ENCODE data around the gene ADRA1B. TPM values are rescaled to one million over a fixed set of nuclear protein-coding genes. Genes with fewer than 3 reads are reported as not detected.
A peak's percentile ranks its signal among the peaks of the same experiment; 100 is the strongest.
"Not testable (repeated sequence)": the region's sequence is repeated elsewhere in the genome, so short reads cannot be mapped to it uniquely, and the experiment has no call there.

The ADRA1B gene
- total and polyA plus RNA-seq, 8 donors = 0.18 to 9.3 (median 0.25) TPM; not detected in 3

DNA sequence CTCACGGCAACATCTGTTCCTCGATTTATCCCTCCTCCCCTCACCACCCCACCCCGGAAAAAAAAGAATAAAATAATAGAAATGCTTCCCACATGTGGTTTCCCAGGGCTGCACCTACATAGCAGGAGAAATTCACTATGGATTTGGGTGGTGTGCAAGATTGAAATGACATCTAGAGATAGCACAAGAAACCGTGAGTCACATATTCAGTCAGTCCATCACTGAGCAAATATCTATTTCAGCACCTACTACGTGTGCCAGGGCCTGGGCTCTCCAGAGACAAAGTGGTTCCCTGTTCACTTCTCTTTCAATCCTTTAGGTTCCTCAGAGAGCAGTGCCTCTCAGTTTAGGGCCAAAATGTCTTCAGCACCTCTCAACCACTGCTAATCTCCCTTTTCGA lies 47.7 kb downstream of the ADRA1B start:
- WGBS, 5 donors = 70 to 91% (median 86%) methylated on average over 6 of the region's 6 CpGs
- TF ChIP-seq EP300 (IDR thresholded peaks at IDR 0.05) (no peak), POLR2A (IDR thresholded peaks at IDR 0.05) (no peak), POLR2AphosphoS5 (IDR thresholded peaks at IDR 0.05) (no peak)
- TF ChIP-seq, protein P1, sequence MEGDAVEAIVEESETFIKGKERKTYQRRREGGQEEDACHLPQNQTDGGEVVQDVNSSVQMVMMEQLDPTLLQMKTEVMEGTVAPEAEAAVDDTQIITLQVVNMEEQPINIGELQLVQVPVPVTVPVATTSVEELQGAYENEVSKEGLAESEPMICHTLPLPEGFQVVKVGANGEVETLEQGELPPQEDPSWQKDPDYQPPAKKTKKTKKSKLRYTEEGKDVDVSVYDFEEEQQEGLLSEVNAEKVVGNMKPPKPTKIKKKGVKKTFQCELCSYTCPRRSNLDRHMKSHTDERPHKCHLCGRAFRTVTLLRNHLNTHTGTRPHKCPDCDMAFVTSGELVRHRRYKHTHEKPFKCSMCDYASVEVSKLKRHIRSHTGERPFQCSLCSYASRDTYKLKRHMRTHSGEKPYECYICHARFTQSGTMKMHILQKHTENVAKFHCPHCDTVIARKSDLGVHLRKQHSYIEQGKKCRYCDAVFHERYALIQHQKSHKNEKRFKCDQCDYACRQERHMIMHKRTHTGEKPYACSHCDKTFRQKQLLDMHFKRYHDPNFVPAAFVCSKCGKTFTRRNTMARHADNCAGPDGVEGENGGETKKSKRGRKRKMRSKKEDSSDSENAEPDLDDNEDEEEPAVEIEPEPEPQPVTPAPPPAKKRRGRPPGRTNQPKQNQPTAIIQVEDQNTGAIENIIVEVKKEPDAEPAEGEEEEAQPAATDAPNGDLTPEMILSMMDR (IDR thresholded peaks at IDR 0.05) = no peak
- peaks cover 0 to 30% (median 0%) of the 10 kb centered on the region in 3 donors for H3K27me3 ChIP-seq
- H3K4me3 ChIP-seq = no peak overlapping the region
- DNase-seq = no peak
- no peaks in the 10 kb centered on the region for H3K9me3 ChIP-seq
- H3K36me3 ChIP-seq = no peaks in the 10 kb centered on the region
- no peak overlapping the region for H3K27ac ChIP-seq
- H3K4me1 ChIP-seq = no peaks in the 10 kb centered on the region
- intact Hi-C loops (cut with DNase I; ENCODE audit: low total_unique reads) = no loop called here

DNA sequence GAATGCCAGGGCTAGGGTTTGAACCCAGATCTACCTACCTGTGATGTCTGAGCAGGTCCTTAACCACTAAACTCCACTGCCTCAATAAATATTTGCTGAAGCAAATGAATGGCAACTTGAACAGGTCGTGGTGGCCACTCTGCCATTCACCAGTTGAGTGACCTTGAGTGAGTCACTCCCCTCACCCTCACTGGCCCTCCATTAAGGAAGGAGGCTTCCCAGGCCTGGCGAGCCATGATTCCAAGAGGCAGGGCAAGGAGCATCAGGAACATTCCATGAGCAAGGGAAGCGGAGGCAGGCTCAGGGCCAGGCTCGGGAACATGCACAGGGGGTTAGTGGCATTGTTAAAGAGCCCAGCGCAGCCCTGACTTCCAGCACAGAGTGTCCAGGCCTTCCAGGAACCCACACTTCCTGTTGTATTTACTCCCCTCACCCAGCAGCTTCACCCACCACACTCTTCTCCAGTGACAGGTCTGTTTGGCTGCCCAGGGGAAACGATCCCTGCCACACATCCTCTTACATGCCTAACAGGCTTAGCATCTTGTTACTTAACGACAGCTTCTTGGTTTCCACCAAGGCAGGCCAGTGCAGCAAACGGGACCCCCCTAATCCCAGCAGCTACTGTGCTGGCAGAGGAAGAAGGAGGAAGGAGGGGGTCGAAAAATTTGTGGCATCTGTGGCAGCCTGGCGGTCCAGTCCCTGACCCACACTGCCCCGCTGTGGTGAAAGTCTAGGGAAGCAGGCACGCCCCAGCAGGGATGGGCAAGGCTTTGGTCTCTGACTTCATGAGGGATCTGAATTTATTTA lies 49.0 kb downstream of the ADRA1B start:
- H3K4me1 ChIP-seq = no peaks in the 10 kb centered on the region
- TF ChIP-seq, protein P1 (IDR thresholded peaks at IDR 0.05) = peak in 4 of 7 experiments; percentile 25 to 47 (median 42)
- TF ChIP-seq POLR2A (IDR thresholded peaks at IDR 0.05) = no peak
- H3K4me3 ChIP-seq = no peak overlapping the region
- DNase-seq = peak; percentile 55 to 79
- peaks cover 0 to 41% (median 0%) of the 10 kb centered on the region in 3 donors for H3K27me3 ChIP-seq
- H3K27ac ChIP-seq = no peak overlapping the region
- intact Hi-C loops (cut with DNase I; ENCODE audit: low total_unique reads) = no loop called here
- no peaks in the 10 kb centered on the region for H3K36me3 ChIP-seq
- WGBS, 5 donors = 32 to 43% (median 36%) methylated on average over 12 of the region's 12 CpGs
- no peaks in the 10 kb centered on the region for H3K9me3 ChIP-seq

DNA sequence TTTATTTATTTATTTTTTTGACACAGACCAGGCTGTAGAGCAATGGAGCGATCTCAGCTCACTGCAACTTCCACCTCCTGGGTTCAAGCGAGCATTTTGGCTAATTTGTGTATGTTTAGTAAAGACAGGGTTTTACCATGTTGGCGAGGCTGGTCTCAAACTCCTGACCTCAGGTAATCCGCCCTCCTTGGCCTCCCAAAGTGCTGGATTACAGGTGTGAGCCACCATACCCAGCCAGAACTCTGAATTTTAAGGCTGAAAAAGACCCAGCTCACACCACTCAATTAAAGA lies 49.5 kb downstream of the ADRA1B start:
- intact Hi-C loops (cut with DNase I; ENCODE audit: low total_unique reads); DNase-seq: not testable (repeated sequence)
- WGBS, 5 donors = 56 to 64% (median 59%) methylated on average over 4 of the region's 4 CpGs

DNA sequence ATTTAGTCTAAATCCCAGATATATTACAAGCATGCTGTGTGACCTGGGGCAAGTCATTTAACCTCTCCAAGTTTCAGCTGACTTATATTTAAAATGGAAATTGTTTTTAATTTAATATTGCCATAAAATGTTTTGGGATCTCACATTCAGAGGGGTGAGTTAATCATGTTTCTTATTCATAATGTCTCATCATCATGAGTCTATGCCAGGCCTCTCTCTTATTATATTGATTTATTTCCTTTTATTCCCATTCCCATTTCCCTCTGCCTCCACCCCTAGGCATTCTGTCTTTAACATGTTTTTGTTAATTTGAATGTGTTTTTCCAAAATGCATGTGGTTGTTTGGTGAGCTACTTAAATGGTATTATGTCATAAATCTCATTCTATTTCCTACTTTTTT lies 53.7 kb downstream of the ADRA1B start:
- no peak overlapping the region for H3K27ac ChIP-seq
- H3K4me3 ChIP-seq = no peak overlapping the region
- H3K9me3 ChIP-seq = no peaks in the 10 kb centered on the region
- intact Hi-C loops (cut with DNase I; ENCODE audit: low total_unique reads) = no loop called here
- DNase-seq = no peak
- TF ChIP-seq POLR2AphosphoS5 (IDR thresholded peaks at IDR 0.05) = no peak
- no peak for TF ChIP-seq EP300 (IDR thresholded peaks at IDR 0.05)
- TF ChIP-seq, protein P1 (IDR thresholded peaks at IDR 0.05) = no peak
- no peak for TF ChIP-seq POLR2A (IDR thresholded peaks at IDR 0.05)
- no peaks in the 10 kb centered on the region for H3K36me3 ChIP-seq
- peaks cover 5 to 14% (median 10%) of the 10 kb centered on the region in 4 donors for H3K4me1 ChIP-seq
- H3K27me3 ChIP-seq = peaks cover 4 to 78% (median 29%) of the 10 kb centered on the region in 3 donors

More for the DNA sequence above, 49.5 kb downstream of the ADRA1B start:
- not testable (repeated sequence) for H3K4me1 ChIP-seq, H3K27ac ChIP-seq, H3K9me3 ChIP-seq, H3K36me3 ChIP-seq, H3K4me3 ChIP-seq
- peaks cover 0 to 46% (median 1%) of the 10 kb centered on the region in 3 donors for H3K27me3 ChIP-seq

DNA sequence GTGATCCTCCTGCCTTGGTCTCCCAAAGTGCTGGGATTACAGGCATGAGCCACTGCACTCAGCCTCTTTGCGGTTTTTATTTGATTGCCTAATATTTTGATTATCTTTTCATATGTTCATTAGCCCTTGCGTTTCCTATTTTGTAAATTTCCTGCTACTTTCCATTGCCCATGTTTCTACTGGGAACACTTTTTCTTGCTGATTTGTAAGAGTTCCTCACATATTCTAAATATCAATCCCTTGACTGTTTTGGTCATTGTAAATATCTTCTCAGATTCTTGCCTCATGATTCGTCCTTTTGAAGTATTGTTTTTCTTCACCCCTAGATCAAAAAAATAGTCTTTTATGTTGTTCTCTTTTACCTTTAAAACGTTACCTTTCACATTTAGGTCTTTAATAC lies 54.8 kb downstream of the ADRA1B start:
- H3K27me3 ChIP-seq = peaks cover 4 to 67% (median 29%) of the 10 kb centered on the region in 3 donors
- no peak for DNase-seq
- intact Hi-C loops (cut with DNase I; ENCODE audit: low total_unique reads) = no loop called here
- H3K36me3 ChIP-seq = no peaks in the 10 kb centered on the region
- TF ChIP-seq POLR2A (IDR thresholded peaks at IDR 0.05) (no peak), POLR2AphosphoS5 (IDR thresholded peaks at IDR 0.05) (no peak), EP300 (IDR thresholded peaks at IDR 0.05) (no peak)
- TF ChIP-seq, protein P1 (IDR thresholded peaks at IDR 0.05) = no peak
- no peak overlapping the region for H3K27ac ChIP-seq
- peaks cover 5 to 14% (median 10%) of the 10 kb centered on the region in 4 donors for H3K4me1 ChIP-seq
- 71 to 77% (median 76%) methylated on average over 4 of the region's 4 CpGs for WGBS, 5 donors
- no peak overlapping the region for H3K4me3 ChIP-seq
- H3K9me3 ChIP-seq = no peaks in the 10 kb centered on the region

All from stomach (tissue), 9 donors.